Inflammatory macrophage treated with lipopolysaccharide for 1 hour (primary cell): Measurements from ENCODE around the gene MIOX.
A peak's percentile ranks its signal among the peaks of the same experiment; 100 is the strongest.

Experiments
- DNase-seq, 2 donors: peaks; one replicate each; pipeline ENCODE4 v3.0.0-alpha.2; 2020 to 2022

Gene MIOX

DNA sequence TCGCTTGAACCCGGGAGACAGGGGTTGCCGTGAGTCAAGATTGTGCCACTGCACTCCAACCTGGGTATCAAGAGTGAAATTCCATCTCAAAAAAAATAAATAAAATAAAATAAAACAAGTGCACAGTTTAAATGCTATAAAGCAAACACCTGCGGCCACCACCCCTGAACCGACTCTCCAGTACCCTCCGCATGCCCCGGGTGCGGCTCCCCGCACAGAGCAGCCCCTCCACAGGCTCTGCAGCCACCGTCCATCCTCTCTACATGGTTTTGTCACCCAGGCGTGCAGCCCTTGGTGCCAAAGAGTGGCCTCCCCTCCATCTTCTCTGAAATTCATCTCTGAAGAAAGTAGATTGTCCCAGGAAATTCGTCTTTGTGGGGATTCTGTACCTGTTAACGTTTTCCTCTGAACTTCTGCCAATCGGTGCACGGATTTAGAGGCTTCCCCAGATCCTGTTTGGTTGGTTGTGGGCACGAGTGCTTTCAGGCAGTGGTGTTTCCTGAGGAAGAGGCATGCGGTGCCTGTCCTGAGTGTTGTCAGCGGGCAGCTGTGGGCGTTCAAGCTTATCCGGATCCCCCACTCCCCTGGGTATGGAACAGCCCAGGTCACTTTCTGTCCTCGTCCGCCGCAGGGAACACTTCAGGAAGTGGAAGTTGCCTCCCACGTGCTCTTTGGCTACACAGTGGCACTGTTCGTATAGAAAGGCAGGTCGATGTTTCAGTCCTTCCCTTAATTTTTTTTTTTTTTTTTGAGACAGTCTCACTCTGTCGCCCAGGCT lies 4.1 kb downstream of the MIOX start:
- DNase-seq = peak; percentile 51 to 78

- DNase-seq = no peak
Measured at GRCh38 chr22:50497093-50497492, 10.4 kb downstream of the MIOX start.

DNA sequence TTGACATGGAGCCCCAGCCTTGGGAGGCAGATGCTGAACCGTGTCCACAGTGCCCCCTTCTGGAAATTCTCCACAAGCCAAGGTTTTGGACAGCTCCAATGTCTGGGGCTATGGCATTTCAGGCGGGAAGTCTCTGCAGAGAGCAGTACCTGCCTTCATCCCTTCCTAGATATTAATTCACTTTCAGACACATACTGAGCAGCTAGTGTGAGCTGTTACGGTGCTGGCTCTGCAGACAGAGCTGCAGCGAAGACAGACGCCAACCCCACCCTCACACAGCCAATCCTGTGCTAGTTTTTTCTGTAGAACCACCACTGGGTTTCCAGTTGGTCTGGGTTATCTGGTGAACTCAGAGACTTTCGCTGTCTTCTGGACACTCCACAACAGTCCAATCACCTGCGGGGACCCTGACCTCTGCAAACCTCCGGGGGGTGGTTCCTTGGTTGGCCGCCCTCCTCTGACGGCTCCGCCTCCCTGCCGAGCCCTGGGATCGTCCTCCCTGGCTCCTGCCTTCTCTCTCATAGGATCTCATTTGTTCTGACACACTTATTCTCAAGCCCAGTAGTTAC lies 11.7 kb downstream of the MIOX start:
- DNase-seq = peak; percentile 45 to 89

- DNase-seq = no peak
Measured at GRCh38 chr22:50500452-50500851, 13.8 kb downstream of the MIOX start.

DNA sequence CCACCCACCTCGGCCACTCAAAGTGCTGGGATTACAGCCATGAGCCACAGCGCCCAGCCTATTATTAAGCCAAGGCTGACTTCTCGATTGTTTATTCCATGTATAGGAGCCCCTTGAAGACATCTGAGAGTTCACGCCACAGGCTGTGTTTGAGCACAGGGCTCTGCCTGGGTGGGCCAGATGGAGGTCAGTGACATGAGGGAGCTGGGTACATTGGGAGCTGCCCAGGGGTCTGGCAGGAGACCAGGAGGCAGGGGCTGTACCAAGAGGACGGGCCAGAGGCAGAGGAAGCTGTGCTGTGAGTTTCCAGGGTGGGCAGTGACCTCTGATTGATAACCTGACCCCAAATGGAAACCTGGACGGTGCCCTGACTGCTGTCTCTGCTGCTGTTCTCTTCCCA lies 15.4 kb downstream of the MIOX start:
- DNase-seq = no peak

DNA sequence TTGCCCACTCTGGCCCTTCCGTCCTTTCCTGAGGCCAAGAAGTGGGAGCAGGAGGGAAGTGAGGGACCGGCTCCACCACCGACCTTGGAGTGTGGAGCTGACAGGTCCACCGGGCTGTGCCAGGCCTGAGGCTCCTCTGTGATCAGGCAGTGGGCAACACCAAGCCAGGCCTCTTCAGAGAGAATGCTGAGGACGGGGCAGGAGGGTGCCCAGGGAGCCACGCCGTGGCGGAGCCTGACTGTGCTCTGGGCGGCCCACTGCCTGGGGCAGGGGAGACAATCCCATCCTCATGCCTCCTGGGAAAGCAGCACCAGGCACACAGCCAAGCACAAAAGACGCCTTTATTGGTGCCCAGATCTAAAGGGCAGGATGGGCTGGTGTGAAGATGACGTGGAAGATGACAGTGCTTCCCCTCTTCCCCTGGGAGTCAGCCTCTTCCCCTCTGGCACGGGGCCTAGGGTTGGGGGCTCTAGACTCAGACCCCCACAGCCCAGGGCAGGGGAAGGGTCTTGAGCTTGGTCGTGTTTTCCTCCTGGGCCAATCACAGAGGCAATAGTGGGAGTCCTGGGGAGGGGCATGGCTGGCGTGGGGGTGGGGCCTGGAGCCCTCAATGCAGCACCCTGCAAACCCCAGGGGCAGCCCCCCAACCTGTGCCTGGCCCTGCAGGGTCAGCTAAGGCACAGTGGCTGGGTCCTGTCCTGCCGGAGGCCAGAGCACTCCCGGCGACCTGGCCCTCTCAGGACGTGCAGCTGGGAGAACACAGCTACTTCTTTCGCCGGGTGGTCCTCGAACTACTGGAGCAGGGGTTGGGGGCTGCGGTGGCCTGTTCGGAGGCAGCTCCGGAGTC lies 16.2 kb downstream of the MIOX start:
- no peak for DNase-seq

DNA sequence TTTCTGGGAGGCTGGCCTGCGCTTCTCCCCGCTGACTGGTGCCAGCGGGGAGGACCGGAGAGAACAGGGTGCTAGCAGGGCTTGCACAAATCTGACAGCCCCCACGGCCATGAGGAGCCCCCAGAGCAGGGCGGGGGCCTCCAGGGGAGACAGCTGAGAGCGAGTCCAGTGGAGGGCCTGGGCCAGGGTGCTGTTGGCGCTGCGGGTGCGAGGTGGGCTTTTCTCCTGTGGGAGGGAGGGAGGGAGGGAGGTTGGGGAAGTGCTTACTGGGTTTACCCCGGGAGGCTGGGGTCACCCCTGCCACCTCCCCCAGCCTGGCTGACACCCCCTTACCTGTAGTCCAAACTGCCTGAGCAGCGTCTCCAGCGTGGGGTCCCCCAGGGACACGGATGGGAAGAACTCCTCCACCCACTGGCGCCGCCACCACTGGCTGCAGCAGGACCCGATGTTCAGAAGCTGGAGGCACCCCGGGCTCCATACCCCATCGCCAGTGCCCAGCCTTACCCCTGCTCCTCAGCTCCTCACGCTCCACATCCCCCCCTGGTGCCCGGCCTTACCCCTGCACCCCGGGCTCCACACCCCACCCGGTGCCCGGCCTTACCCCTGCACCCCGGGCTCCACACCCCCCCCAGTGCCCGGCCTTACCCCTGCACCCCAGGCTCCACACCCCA lies 17.0 kb downstream of the MIOX start:
- DNase-seq = no peak

- DNase-seq = no peak
Measured at GRCh38 chr22:50504369-50505211, 17.9 kb downstream of the MIOX start.

- no peak for DNase-seq
Measured at GRCh38 chr22:50505276-50505775, 18.7 kb downstream of the MIOX start.

GRCh38 chr22:50505776-50506610 lies 19.3 kb downstream of the MIOX start:
- DNase-seq = no peak

DNA sequence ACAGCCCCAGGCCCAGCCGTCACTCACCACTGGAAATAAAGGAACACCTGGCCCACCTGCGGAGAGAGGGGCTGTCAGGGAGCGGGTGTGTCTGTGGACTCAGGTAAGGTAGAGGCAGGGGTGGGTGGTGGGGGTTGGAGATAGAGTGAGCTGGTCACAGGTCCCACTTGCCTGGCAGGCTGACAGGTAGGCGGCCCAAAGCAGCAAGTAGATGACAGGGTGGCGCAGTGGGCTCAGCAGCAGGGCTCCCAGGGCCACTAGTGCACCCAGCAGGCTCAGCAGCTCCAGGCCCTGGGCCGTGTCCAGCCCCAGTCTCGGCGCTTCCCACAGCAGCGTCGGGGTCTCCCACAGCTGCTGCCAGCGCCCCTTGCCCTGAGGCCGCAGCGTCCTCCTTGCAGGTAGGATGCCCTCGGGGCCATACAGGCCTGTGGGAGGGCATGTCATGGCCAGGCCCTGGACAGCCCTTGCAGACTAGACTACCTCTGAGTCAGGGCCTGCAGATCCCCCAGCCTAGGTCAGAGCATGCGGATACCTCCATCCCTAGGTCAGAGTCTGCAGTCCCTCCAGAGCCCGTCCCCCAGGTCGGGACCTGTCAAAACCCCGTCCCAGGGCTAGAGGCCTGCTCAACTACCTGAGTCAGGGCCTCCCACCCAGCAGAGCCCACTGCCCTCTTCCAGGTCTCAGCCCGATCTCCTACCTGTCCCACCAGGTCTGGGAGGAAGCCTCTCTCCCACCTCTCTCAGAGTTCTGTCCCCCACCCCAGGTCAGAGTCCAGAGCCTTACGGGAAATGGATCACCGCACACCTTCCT lies 20.2 kb downstream of the MIOX start:
- DNase-seq = no peak

GRCh38 chr22:50507421-50507990 lies 20.8 kb downstream of the MIOX start, which contains the start of gene LMF2:
LMF2 (minus strand) TSS chr22:50507702; CDS start chr22:50507675, 27 bp downstream.
- DNase-seq = no peak

- DNase-seq = peak; percentile 96 to 99
Measured at GRCh38 chr22:50507991-50508884, 21.6 kb downstream of the MIOX start, which contains the start of gene NCAPH2. NCAPH2 (plus strand) TSS chr22:50508224; CDS start chr22:50508338, 114 bp downstream.

DNA sequence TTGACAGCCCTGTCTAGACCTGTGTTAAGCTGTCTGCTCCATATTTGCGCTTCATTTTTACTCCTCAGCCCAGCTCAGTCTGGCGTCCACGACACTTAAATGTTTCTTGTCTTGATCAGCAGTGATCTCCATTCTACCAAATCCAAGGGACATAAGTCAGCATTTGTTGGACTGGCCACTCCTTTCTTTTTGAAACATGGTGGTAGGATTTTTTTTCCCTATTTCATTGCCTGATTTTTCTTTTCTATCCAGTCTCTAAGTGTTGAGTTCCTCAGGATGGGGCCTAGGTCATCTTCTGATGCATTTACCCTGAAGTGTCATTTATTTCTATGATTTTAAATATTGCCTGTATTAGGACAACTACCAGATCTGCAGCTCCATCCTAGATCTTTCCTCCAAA lies 22.2 kb downstream of the MIOX start:
- no peak for DNase-seq

DNA sequence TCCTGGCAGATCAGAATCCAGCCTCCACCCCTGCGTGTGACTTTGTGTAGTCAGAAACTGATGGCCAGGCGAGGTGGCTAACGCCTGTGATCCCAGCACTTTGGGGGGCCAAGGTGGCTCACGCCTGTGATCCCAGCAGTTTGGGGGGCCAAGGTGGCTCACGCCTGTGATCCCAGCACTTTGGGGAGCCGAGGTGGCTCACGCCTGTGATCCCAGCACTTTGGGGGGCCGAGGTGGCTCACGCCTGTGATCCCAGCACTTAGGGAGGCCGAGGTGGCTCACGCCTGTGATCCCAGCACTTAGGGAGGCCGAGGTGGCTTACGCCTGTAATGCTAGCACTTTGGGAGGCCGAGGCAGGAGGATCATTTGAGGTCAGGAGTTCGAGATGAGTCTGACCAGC lies 26.5 kb downstream of the MIOX start:
- DNase-seq = no peak

DNA sequence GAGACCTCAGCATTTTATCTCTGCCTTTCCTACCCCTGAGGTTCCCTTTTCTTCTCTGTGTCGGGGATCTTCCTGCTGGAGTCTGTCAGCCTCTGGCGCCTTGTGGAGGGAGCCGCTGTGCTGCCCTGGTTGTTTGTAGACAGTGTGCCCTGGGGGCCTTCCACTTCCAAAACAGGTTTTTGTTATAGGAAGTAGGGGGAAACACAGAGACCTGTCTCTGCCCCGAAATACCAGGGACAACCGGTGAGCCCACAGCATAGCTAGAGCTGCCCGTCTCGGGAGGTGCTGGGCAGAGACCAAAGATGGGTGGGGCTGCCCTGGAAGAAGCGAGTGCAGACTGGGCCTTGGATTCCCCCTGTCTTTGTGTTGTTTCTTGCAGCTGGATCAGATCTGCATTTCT lies 29.4 kb downstream of the MIOX start:
- no peak for DNase-seq

- DNase-seq = no peak
Measured at GRCh38 chr22:50516891-50517290, 30.2 kb downstream of the MIOX start.

DNA sequence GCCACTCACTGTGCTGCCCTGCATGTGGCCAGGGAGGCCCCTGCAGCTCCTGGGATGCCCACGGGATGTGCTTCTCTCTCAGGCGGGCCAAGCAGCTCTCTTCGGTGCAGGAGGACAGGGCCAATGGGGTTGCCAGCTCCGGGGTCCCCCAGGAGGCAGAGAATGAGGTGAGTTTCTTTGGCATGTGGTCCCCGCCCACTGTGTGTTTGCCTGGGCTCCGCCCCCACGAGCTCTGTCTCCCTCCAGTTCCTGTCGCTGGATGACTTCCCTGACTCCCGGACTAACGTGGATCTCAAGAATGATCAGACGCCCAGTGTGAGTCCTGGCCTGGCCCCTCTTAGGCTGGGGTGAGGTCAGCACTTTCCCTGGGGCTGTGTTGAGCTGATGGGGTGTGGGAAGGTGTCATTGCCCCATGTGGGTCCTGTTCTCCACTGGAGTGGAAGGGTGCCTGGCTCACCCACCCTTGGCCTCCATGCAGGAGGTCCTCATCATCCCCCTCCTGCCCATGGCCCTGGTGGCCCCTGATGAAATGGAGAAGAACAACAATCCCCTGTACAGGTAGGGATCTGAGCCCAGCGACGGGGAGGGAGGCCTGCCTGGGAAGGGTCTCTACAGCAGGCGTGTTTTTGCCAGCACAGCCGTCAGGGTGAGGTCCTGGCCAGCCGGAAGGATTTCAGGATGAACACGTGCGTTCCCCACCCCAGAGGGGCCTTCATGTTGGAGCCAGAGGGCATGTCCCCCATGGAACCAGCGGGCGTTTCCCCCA lies 31.0 kb downstream of the MIOX start:
- DNase-seq = no peak
